Aorta (tissue), 5 donors: Measurements from ENCODE around the gene NMT2. TPM values are rescaled to one million over a fixed set of nuclear protein-coding genes. Genes with fewer than 3 reads are reported as not detected.

Experiments
- ATAC-seq: fragments of 200-7000 bp; cut with Tn5 transposase; one replicate; pipeline ENCODE4 v1.9.1; 2022; ENCODE audit warnings: moderate library complexity; ENCODE audit not compliant: low FRiP score
- DNase-seq, 2 donors: peaks; one replicate each; pipeline ENCODE4 v3.0.0-alpha.2; 2020
- H3K27ac ChIP-seq, 2 donors: one replicate each; pipeline ENCODE4 v1.5.1; 2013; ENCODE audit warnings: low read length in 2 of 2, mild to moderate bottlenecking in 2 of 2, moderate library complexity in 2 of 2, control low read depth in 1 of 2, inconsistent platforms in 1 of 2, low read depth in 1 of 2
- H3K27me3 ChIP-seq, 2 donors: one replicate each; pipeline ENCODE4 v1.6.1; 2013; ENCODE audit warnings: control low read depth in 1 of 2, low read length in 1 of 2, mild to moderate bottlenecking in 1 of 2, moderate library complexity in 1 of 2; ENCODE audit not compliant: insufficient read depth in 2 of 2, control insufficient read depth in 1 of 2
- H3K36me3 ChIP-seq, 2 donors: one replicate each; pipeline ENCODE4 v1.6.1; 2013; ENCODE audit warnings: control low read depth in 1 of 2, low read length in 1 of 2, mild to moderate bottlenecking in 1 of 2; ENCODE audit not compliant: insufficient read depth in 2 of 2, control insufficient read depth in 1 of 2
- H3K4me1 ChIP-seq, 2 donors: one replicate each; pipeline ENCODE4 v1.6.1; 2013; ENCODE audit warnings: low read length in 2 of 2, control low read depth in 1 of 2, mild to moderate bottlenecking in 1 of 2, moderate library complexity in 1 of 2; ENCODE audit not compliant: insufficient read depth in 2 of 2, control insufficient read depth in 1 of 2
- H3K4me3 ChIP-seq, 2 donors: one replicate each; pipeline ENCODE4 v1.5.1; 2013; ENCODE audit warnings: low read length in 2 of 2, control low read depth in 1 of 2, mild to moderate bottlenecking in 1 of 2
- H3K9me3 ChIP-seq: one replicate; pipeline ENCODE4 v1.6.1; 2013; ENCODE audit warnings: mild to moderate bottlenecking, low read length; ENCODE audit not compliant: control insufficient read depth
- WGBS, 2 donors: extraction: QIAGEN DNeasy Blood & Tissue Kit; methylation state at CpG; one replicate each; pipeline ENCODE4 v1.1.7; 2013; 5-methylcytosine and 5-hydroxymethylcytosine counted together
- intact Hi-C, 2 donors: fragments of 100-400 bp; cut with DNase I; formaldehyde crosslinking; loops; one replicate each; pipeline versions ENCODE4 v1.14.2 to v1.15.0; 2022
- polyA plus RNA-seq, 2 donors: library from polyadenylated mRNA; stranded (reverse); fragments of 200-250 nt; gene quantifications; one replicate each; pipeline ENCODE4 v1.2.3, GENCODE V29; 2013
- total RNA-seq, 2 donors: library from RNA; stranded (reverse); fragmentation: NEBNext Ultra II Directional; extraction: Animal tissue kit (Norgen Biotek cat#: 25700); gene quantifications; one replicate each; pipeline ENCODE4 v1.2.1, GENCODE V29; 2021
- donor health status: healthy with polysubstance abuse.
- donor health status: Bipolar disorder and iron deficiency.
- donor health status: DM: no; HTN: no; CAD: no.
- donor health status: DM: no; HTN: no; CAD: no.
- donor health status: DM: yes; HTN: yes; CAD: no.

NMT2 gene
- total and polyA plus RNA-seq, 4 donors: 11.9 to 20.4 (median 12.2) TPM

GRCh38 chr10:15121707-15122106, 46.8 kb downstream of the NMT2 start:
- 80 to 83% methylated on average over 1 of the region's 1 CpG for WGBS, 2 donors
- Histone ChIP-seq H3K9me3 (no peaks in the 10 kb centered on the region), H3K4me1 (no peaks in the 10 kb centered on the region), H3K4me3 (no peak overlapping the region), H3K36me3 (peaks cover 1 to 15% of the 10 kb centered on the region in 2 donors), H3K27ac (no peak overlapping the region), H3K27me3 (no peaks in the 10 kb centered on the region)
- no peak for DNase-seq
- no peak for ATAC-seq
- intact Hi-C loops: no loop called here

DNA sequence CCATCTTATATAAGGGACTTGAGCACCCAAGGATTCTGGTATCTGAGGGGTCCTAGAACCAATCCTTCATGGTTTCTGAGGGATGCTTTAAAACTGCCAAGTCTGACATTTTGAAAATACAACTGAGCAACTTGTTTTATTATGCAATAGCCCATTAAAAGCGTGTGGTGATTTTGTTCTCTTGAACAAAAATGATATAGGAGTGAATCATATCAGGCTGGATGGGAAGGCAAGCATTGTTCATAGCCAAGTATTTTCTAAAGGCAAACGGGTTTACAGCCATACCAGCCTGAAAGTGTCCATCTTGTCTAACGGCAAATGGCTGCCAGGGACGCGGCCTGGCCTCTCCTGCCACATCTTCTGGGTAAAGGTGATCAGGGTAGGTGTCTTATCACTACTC, 48.0 kb downstream of the NMT2 start:
- Histone ChIP-seq H3K27me3 (no peaks in the 10 kb centered on the region), H3K9me3 (no peaks in the 10 kb centered on the region), H3K27ac (no peak overlapping the region), H3K4me3 (no peak overlapping the region), H3K4me1 (no peaks in the 10 kb centered on the region), H3K36me3 (peaks cover 1 to 15% of the 10 kb centered on the region in 2 donors)
- no peak for ATAC-seq
- WGBS, 2 donors: 92 to 95% methylated on average over 5 of the region's 5 CpGs
- intact Hi-C loops: no loop called here
- DNase-seq: no peak

DNA sequence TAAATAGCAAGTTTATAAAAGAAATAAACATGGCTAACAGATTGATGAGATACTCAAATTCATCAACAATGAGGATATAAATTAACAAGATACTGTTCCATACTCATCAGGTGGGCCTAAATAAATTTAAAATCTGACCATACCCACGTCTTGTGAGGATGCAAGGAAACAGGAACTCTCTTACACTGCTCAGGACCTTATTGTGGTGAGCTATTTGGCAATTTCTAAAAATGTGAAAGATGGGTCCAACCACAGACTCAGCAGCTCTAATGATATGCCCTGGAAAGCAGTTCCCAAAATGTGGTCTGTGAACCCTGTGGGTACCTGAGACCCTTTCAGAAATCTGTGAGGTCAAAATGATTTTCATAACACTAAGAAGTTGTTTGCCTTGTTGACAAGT, 49.9 kb downstream of the NMT2 start:
- Histone ChIP-seq H3K9me3 (no peaks in the 10 kb centered on the region), H3K27me3 (no peaks in the 10 kb centered on the region), H3K4me1 (no peaks in the 10 kb centered on the region), H3K36me3 (peaks cover 0 to 15% of the 10 kb centered on the region in 2 donors), H3K27ac (no peak overlapping the region), H3K4me3 (no peak overlapping the region)
- ATAC-seq (no peak), DNase-seq (no peak)
- intact Hi-C loops: no loop called here
- WGBS, 2 donors: 87 to 92% methylated on average over 1 of the region's 1 CpG

- no peaks in the 10 kb centered on the region for H3K4me1 ChIP-seq
- H3K4me3 ChIP-seq: no peak overlapping the region
- WGBS, 2 donors: 96 to 99% methylated on average over 5 of the region's 5 CpGs
- DNase-seq (no peak), ATAC-seq (no peak)
- intact Hi-C loops: no loop called here
- H3K27me3 ChIP-seq: no peaks in the 10 kb centered on the region
- peaks cover 0 to 15% of the 10 kb centered on the region in 2 donors for H3K36me3 ChIP-seq
- H3K9me3 ChIP-seq: no peaks in the 10 kb centered on the region
- no peak overlapping the region for H3K27ac ChIP-seq
Measured at GRCh38 chr10:15116225-15116624, 52.3 kb downstream of the NMT2 start.

DNA sequence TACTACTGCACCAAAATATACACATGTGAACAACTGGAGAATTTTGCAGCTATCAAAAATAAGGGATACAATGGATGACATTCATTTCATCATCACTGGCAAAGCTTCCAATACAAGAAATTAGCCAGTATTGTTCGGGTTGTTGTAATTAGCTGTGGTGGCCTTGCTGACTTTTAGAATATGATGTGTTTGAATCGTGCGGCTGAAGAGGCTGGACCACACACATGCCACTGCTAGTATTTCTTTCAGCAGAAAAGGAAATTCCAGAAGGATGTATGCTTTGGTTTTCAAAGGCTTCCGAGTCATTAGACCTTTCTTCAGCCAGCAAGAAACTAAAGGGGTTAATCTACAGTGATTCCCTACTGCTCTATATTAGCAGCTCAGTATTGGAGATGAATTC, 54.7 kb downstream of the NMT2 start:
- Histone ChIP-seq H3K27ac (no peak overlapping the region), H3K27me3 (no peaks in the 10 kb centered on the region), H3K36me3 (peaks cover 2 to 6% of the 10 kb centered on the region in 2 donors), H3K9me3 (no peaks in the 10 kb centered on the region), H3K4me3 (no peak overlapping the region), H3K4me1 (no peaks in the 10 kb centered on the region)
- ATAC-seq: no peak
- WGBS, 2 donors: 77 to 83% methylated on average over 4 of the region's 4 CpGs
- no peak for DNase-seq
- intact Hi-C loops: no loop called here

DNA sequence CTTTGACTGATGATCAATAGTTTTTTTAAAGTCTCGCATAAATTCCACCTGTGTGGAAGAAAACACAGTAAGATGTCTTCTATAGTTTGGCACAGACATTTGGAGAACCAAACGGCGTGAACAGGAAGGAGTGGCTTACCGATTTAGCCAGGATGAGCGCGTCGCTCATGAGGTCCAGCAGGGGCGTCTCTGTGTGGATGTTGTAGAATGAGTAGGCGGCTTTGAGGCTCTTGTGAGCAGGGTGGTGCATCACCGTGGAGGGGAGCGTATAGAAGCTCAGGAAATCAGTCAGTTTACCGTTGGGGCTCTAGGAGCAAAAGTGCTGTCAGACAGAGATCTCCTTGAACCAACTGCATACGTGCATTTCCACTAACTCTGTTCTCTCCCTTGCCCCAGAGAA, 55.8 kb downstream of the NMT2 start:
- H3K4me3 ChIP-seq: no peak overlapping the region
- no peak overlapping the region for H3K27ac ChIP-seq
- H3K4me1 ChIP-seq: no peaks in the 10 kb centered on the region
- intact Hi-C loops: no loop called here
- no peak for ATAC-seq
- H3K27me3 ChIP-seq: no peaks in the 10 kb centered on the region
- H3K36me3 ChIP-seq: peaks cover 2 to 4% of the 10 kb centered on the region in 2 donors
- no peaks in the 10 kb centered on the region for H3K9me3 ChIP-seq
- WGBS, 2 donors: 92 to 95% methylated on average over 13 of the region's 13 CpGs
- no peak for DNase-seq

DNA sequence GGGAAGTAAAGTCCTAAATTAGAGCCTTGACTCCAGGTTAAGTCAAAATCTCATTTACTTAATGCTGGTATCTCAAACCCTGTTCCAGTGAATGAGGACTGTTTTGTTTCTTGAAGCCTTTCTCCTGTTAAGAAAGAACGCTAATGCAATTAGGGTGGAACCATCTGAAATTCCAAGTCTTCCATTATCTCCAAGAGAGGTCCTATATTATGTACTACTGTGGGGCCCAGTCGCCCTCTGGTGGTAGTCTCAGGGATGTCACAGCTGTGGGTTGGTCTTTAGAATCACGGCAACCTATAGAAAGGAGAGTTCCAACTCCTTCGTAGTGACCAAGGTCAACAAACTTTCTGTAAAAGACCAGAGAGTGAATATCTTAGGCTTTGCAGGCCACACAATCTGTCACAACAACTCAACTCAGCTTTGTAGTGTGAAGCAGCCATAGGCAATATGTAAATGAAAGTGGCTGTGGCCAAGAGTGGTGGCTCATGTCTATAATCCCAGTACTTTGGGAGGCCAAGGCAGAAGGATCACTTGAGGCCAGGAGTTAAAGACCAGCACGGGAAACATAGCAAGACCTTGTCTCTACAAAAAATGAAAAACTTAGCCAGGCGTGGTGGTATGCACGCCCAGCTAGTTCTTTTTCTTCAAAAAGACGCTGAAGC, 62.0 kb downstream of the NMT2 start:
- WGBS, 2 donors: 44 to 50% methylated on average over 8 of the region's 8 CpGs
- H3K4me3 ChIP-seq: no peak overlapping the region
- peak; percentile 71 to 87 for DNase-seq
- no peaks in the 10 kb centered on the region for H3K27me3 ChIP-seq
- intact Hi-C loops: loop anchor here in 1 of 2 donors (10.0 kb wide), 1 partner anchor 152 kb away; the partner anchor contains the start of genes DCLRE1C and MEIG1
- peak overlapping the region in 1 of 2 donors; percentile 17 for H3K27ac ChIP-seq
- H3K9me3 ChIP-seq: no peaks in the 10 kb centered on the region
- H3K36me3 ChIP-seq: peaks cover 0 to 10% of the 10 kb centered on the region in 2 donors
- peaks cover 0 to 3% of the 10 kb centered on the region in 2 donors for H3K4me1 ChIP-seq
- ATAC-seq: peak; percentile 87

DNA sequence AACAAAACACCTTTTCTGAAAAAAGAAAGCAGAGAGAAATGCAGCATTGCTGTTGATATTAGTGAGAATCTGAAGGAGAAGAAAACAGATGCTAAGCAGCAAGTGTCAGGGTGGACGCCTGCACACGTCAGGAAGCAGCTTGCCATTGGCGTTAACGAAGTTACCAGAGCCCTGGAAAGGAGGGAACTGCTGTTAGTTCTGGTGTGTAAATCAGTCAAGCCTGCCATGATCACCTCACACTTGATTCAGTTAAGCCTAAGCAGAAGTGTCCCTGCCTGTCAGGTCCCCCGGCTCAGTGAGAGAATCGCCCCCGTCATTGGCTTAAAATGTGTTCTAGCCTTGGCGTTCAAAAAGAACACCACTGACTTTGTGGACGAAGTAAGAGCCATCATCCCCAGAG, 65.0 kb downstream of the NMT2 start:
- H3K4me1 ChIP-seq: peaks cover 0 to 3% of the 10 kb centered on the region in 2 donors
- H3K9me3 ChIP-seq: no peaks in the 10 kb centered on the region
- WGBS, 2 donors: 65 to 83% methylated on average over 9 of the region's 9 CpGs
- ATAC-seq (no peak), DNase-seq (no peak)
- intact Hi-C loops: loop anchor here in 1 of 2 donors (10.0 kb wide), 1 partner anchor 149 kb away; the partner anchor contains the start of genes DCLRE1C and MEIG1
- H3K36me3 ChIP-seq: peaks cover 0 to 9% of the 10 kb centered on the region in 2 donors
- H3K27ac ChIP-seq: no peak overlapping the region
- H3K4me3 ChIP-seq: no peak overlapping the region
- no peaks in the 10 kb centered on the region for H3K27me3 ChIP-seq

GRCh38 chr10:15099886-15100285, 68.6 kb downstream of the NMT2 start:
- 80 to 86% methylated on average over 4 of the region's 4 CpGs for WGBS, 2 donors
- intact Hi-C loops: loop anchor here (5.0 to 10.0 kb wide), 3 partner anchors 143 to 225 kb away; partner anchors contain the start of genes MEIG1 (in 2 of the 2), DCLRE1C (in 1 of the 2) and SUV39H2 (in 1 of the 2)

More at GRCh38 chr10:15099886-15100285, 68.6 kb downstream of the NMT2 start:
- H3K4me1 ChIP-seq: no peaks in the 10 kb centered on the region
- H3K27me3 ChIP-seq: no peaks in the 10 kb centered on the region
- no peak overlapping the region for H3K27ac ChIP-seq
- H3K9me3 ChIP-seq: no peaks in the 10 kb centered on the region
- peaks cover 0 to 9% of the 10 kb centered on the region in 2 donors for H3K36me3 ChIP-seq
- no peak for ATAC-seq
- no peak for DNase-seq
- H3K4me3 ChIP-seq: no peak overlapping the region
